ENCODE data around the gene CRMP1.

GRCh38 chr4:5793514-5793913 is 99.4 kb downstream of the CRMP1 start:
- TF ChIP-seq CTCF (IDR thresholded peaks at IDR 0.05; ENCODE audit: borderline replicate concordance, extremely low read depth, low read length, poor library complexity, severe bottlenecking) (no peak), EZH2 (IDR thresholded peaks at IDR 0.05; ENCODE audit: borderline replicate concordance, low read depth, low read length, severe bottlenecking) (no peak)
